ENCODE data around the gene NECTIN1. TPM values are rescaled to one million over a fixed set of nuclear protein-coding genes. Genes with fewer than 3 reads are reported as not detected.

NECTIN1 gene
- total RNA-seq, 6 experiments from 2014 or later: 4.3 to 8.4 (median 6.1) TPM

DNA sequence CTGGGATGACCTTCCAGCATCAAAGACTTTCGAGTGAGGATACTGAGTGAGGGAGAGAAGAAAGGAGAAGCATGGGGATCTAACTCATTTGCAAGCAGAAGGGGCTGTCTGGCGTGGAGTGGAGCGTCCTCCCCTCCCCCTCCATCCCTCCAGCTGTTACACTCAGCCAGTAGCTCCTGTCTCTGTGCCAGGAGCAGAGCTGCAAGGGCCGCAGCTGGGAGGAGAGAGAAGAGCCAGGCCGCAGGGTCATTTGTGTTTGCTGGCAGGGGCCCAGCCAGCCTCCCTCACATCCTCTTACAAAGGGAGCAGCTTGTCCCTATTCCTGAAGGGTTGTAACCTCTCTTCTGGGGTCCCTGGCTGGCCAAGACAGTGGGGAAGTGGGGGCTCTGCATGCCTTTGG lies 57.9 kb downstream of the NECTIN1 start:
- H3K36me3 ChIP-seq: no peaks in the 10 kb centered on the region
- peak; percentile 10 to 43 (median 28) for ATAC-seq
- TF ChIP-seq, protein P1, sequence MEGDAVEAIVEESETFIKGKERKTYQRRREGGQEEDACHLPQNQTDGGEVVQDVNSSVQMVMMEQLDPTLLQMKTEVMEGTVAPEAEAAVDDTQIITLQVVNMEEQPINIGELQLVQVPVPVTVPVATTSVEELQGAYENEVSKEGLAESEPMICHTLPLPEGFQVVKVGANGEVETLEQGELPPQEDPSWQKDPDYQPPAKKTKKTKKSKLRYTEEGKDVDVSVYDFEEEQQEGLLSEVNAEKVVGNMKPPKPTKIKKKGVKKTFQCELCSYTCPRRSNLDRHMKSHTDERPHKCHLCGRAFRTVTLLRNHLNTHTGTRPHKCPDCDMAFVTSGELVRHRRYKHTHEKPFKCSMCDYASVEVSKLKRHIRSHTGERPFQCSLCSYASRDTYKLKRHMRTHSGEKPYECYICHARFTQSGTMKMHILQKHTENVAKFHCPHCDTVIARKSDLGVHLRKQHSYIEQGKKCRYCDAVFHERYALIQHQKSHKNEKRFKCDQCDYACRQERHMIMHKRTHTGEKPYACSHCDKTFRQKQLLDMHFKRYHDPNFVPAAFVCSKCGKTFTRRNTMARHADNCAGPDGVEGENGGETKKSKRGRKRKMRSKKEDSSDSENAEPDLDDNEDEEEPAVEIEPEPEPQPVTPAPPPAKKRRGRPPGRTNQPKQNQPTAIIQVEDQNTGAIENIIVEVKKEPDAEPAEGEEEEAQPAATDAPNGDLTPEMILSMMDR (IDR thresholded peaks at IDR 0.05): no peak
- no peak for TF ChIP-seq POLR2A (IDR thresholded peaks at IDR 0.05)
- intact Hi-C loops (cut with DNase I): loop anchor here in 1 of 2 donors (5.0 kb wide), 1 partner anchor 56 kb away; the partner anchor contains the start of gene NECTIN1
- no peaks in the 10 kb centered on the region for H3K9me3 ChIP-seq
- no peaks in the 10 kb centered on the region for H3K27me3 ChIP-seq
- no peaks in the 10 kb centered on the region for H3K4me1 ChIP-seq
- 80% methylated on average over 1 of the region's 5 CpGs for WGBS (ENCODE audit: insufficient coverage, low coverage, low lambda C conversion rate, missing lambda C conversion rate)
- no peak overlapping the region for H3K4me3 ChIP-seq
- peak in 2 of 3 donors; percentile 57 to 61 for DNase-seq
- H3K27ac ChIP-seq: no peak overlapping the region

DNA sequence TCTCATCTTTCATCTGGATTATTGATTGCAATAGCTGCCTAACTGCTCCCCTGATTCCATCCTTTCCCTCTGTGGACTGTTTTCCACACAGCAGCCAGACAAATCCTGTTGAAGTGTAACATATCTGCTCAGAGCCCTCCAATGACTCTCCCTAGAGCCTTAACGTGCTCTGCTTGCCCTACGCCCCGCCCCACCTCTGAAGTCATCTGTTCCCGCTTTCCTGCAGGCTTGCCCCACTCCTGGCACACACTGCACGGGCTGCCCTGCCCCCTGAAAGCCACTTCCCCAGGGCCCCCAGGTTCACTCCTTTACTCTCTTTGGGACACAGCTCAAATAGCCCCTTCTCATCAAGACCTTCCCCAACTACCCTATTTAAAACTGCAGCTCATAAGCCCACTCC lies 59.5 kb downstream of the NECTIN1 start:
- Histone ChIP-seq H3K4me3 (no peak overlapping the region), H3K4me1 (no peaks in the 10 kb centered on the region), H3K36me3 (no peaks in the 10 kb centered on the region), H3K27ac (no peak overlapping the region), H3K27me3 (no peaks in the 10 kb centered on the region), H3K9me3 (no peaks in the 10 kb centered on the region)
- TF ChIP-seq POLR2A (IDR thresholded peaks at IDR 0.05): no peak
- TF ChIP-seq, protein P1 (IDR thresholded peaks at IDR 0.05): no peak
- DNase-seq (no peak), ATAC-seq (no peak)
- WGBS (ENCODE audit: insufficient coverage, low coverage, low lambda C conversion rate, missing lambda C conversion rate): 50% methylated on average over 4 of the region's 5 CpGs
- intact Hi-C loops (cut with DNase I): loop anchor here (5.0 to 10.0 kb wide), 3 partner anchors 185 to 445 kb away; no protein-coding TSS in a partner anchor

DNA sequence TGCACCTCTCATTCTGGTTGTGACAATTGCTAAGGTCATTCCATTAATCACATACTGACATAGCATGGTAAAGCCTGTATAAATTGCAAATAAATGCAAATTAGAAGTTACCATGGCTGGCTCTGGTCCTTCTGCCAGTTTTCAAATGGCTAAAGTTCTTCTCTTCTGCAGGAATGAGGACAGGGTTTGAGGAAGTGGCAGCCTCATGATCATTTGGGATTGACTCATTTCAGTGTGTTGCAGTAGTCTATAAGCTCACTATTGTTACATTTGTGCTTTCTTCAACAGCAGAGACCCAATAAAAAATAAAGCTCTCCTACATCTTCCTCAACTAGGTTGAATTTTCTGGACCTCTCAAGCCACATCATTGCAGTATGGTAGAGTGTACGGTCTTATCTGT lies 60.3 kb downstream of the NECTIN1 start:
- DNase-seq: no peak
- H3K9me3 ChIP-seq: no peaks in the 10 kb centered on the region
- ATAC-seq: no peak
- WGBS (ENCODE audit: insufficient coverage, low coverage, low lambda C conversion rate, missing lambda C conversion rate): 71% methylated on average over 1 of the region's 1 CpG
- no peaks in the 10 kb centered on the region for H3K36me3 ChIP-seq
- no peaks in the 10 kb centered on the region for H3K27me3 ChIP-seq
- H3K27ac ChIP-seq: no peak overlapping the region
- no peak overlapping the region for H3K4me3 ChIP-seq
- H3K4me1 ChIP-seq: no peaks in the 10 kb centered on the region
- TF ChIP-seq, protein P1 (IDR thresholded peaks at IDR 0.05): no peak
- no peak for TF ChIP-seq POLR2A (IDR thresholded peaks at IDR 0.05)
- intact Hi-C loops (cut with DNase I): loop anchor here (5.0 to 10.0 kb wide), 3 partner anchors 184 to 446 kb away; no protein-coding TSS in a partner anchor

DNA sequence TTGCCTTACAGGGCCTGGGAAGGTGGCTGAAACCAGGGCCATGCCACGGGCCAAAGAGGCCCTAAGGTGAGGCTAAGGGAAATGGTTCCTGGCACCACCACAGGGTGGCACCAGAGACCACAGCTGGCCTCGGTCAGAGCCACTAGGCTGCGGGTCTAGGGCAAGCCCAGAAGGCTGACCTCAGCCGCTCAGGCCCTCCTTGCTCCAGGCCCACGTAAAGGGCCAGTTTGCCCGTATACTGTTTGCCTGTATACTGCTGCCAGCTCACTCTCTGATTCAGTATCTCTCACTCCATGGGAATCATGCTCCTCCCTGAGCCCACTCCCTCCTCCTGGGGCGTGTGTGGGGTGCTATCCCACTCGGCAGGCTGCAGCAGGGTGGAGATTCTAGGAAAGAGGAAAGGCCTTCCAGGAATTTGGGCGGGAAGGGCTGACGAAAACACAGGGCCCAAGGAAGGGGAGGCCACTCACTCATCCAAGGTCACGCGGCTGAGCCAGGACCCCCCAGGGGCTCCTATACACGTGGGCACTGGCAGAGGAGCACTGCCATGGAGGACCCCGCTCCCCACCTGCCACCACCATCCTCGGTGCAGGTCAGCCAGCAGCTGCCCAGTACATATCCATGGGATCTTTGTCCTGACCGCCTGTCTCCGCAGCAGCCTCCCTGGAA lies 62.4 kb downstream of the NECTIN1 start:
- peak; percentile 84 to 87 (median 86) for DNase-seq

More for the DNA sequence above, 62.4 kb downstream of the NECTIN1 start:
- ATAC-seq: peak; percentile 97 to 99 (median 99)
- H3K4me1 ChIP-seq: no peaks in the 10 kb centered on the region
- TF ChIP-seq, protein P1 (IDR thresholded peaks at IDR 0.05): peak; percentile 95 to 99 (median 98)
- no peak for TF ChIP-seq POLR2A (IDR thresholded peaks at IDR 0.05)
- H3K4me3 ChIP-seq: no peak overlapping the region
- no peaks in the 10 kb centered on the region for H3K9me3 ChIP-seq
- no peaks in the 10 kb centered on the region for H3K36me3 ChIP-seq
- H3K27me3 ChIP-seq: no peaks in the 10 kb centered on the region
- no CpG with 5 or more reads among the region's 17 CpGs for WGBS (ENCODE audit: insufficient coverage, low coverage, low lambda C conversion rate, missing lambda C conversion rate)
- no peak overlapping the region for H3K27ac ChIP-seq
- intact Hi-C loops (cut with DNase I): loop anchor here (5.0 to 10.0 kb wide), 3 partner anchors 182 to 448 kb away; no protein-coding TSS in a partner anchor

Data from right lobe of liver (tissue), 6 donors.